ENCODE results near the gene PIP4K2A.
A peak's percentile ranks its signal among the peaks of the same experiment; 100 is the strongest.

PIP4K2A gene

DNA sequence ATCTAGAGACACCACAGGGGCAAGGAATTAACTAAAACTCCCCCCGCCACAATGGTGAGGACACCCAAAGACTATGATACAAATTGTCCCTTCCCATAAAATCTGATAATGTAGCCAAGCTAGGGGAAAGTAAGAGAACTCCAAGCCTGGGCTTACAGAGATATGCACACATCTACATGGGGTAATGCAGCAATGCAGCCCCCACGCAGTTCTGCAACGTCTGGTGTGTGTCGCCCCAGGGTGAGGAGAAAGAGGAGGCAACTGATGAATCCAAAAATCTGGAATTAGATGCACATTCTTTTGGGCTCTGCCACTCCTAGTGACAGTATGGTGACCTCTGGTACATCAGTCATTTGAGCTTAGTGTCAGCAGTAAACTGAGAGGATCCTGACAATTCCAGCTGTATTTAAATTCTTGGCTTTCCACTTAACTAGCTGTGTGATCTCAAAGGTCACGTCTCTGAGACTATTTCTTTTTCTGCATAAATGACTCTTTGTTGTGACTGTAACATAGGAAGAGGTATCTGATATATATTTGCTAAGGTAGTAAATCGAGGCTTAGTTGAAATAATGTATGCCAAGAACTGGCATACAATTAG is 51.5 kb downstream of the PIP4K2A start:
- DNase-seq = no peak

GRCh38 chr10:22659866-22660265 is 54.5 kb downstream of the PIP4K2A start:
- no peak for DNase-seq

DNA sequence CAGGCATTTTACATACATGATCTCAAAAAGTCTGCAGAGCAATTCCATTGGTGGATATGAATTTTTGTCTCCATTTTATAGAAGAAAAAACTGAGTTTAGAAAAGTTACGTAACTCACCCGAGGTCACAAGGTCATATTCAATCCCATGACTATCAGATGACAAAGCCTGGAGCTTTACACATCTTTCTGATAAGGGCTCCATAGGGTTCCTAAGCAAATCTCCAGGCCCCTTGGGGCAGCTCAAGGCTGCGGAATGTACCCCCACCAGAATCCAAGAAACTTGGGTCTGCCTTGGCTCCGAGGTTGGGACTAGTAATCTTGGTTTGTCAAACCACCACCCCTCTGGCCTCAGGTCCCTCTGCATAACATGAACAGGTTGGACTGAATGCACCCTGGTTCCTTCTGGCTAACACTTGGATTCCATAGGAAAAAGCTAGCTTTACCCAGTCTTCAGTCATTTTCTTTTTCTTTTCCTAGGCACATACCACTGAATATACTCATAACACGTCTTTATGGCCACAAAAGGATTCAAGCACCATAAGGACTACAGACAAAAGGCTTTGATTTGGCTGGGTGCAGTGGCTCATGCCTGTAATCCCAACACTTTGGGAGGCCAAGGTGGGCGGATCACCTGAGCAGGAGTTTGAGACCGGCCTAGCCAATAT is 55.5 kb downstream of the PIP4K2A start:
- DNase-seq = no peak

- DNase-seq = no peak
These were observed 56.7 kb downstream of the PIP4K2A start for GRCh38 chr10:22657566-22658225.

DNA sequence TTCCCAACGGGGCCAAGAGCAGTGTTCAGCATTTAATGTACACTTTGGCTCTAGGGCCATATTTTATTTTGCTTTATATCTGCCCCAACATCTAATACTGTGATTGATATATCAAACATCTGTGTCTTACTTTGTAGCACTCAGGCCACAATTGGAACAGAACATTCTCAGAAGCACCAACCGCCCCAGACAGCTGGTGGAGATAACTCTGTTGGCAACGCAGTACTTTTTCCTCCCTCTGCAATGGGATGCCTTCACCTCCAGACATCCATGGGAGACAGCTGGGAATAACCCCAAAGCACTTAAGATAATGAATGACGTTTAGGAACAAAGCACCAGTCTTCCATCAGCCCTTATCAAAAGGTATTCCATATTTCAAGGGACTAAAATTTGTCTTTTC is 57.4 kb downstream of the PIP4K2A start:
- no peak for DNase-seq

GRCh38 chr10:22656036-22656435 is 58.3 kb downstream of the PIP4K2A start:
- DNase-seq = no peak

DNA sequence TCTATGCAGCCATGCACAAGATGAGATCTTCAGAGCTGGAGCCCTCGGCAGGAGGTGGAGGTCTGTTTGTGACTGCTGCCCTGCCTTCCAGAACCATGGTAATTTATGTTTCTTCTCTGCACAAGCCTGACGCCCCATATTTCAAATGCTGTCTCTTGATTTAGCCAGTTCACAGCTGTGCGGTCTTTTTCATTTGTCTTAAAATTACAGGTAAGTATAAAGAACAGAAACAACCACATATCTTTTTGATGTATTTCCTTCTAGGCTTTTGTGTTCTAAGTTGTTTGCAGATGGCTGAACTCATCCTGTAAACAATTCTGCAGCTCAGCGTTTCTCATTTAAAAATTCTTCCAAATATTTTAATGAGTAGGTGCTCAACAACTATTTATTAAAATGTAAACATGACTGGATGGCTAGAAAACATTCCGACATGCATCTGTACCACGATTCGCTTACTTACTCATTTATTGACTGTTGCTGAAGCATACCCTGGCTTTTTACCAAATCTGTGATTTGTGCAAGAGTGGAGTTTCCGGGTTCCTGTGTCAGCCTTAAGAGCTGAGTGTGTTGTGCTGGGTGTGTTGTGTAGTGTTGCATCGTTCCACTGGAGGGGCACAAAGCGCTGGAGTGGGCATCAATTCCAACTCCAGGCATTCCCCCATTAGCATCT is 58.9 kb downstream of the PIP4K2A start:
- peak; percentile 33 for DNase-seq

- DNase-seq = no peak
These were observed 61.3 kb downstream of the PIP4K2A start for GRCh38 chr10:22652988-22653481.

- DNase-seq = no peak
These were observed 63.0 kb downstream of the PIP4K2A start for GRCh38 chr10:22651276-22651980.

- no peak for DNase-seq
These were observed 64.4 kb downstream of the PIP4K2A start for GRCh38 chr10:22649994-22650393.

DNA sequence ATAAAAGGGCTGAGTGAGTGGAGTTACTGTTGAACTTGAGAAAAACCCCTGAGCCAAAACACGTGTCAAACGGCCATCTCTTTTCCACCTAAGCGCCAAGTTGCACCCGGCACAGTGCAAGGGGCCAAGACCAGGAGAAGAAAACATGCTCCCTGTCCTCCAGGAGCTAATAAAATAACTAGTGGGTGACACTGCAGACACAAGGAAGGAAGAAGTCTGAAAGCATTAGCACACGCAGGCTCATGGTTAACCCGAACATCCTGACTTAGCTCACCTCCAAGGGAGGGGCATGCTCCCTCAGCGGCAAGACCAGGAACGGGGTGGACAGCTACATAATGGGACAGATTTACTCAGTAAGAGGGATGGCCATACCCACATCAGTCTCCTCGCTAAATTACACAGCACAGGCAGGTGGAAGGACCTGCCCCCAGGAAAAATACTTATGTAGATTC is 65.0 kb downstream of the PIP4K2A start:
- DNase-seq = no peak

DNA sequence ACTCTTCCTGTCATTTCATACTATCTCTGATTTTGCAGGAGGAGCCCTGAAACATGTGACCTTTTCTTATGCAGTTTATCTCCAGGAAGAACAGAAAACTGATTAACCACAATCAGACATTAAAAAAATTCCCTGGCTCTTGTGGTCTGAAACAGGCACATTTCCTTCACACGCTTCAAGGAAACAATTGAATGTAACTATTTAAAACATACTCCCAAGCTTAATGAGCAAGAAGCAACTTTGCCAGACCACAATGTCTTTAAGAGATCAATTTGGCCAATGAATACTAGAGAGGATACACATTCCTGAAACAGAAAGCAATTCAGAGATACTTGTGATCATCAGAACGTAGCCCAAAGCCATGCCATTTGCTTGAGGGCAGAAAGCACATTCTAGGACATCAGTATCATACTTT is 65.8 kb downstream of the PIP4K2A start:
- no peak for DNase-seq

DNA sequence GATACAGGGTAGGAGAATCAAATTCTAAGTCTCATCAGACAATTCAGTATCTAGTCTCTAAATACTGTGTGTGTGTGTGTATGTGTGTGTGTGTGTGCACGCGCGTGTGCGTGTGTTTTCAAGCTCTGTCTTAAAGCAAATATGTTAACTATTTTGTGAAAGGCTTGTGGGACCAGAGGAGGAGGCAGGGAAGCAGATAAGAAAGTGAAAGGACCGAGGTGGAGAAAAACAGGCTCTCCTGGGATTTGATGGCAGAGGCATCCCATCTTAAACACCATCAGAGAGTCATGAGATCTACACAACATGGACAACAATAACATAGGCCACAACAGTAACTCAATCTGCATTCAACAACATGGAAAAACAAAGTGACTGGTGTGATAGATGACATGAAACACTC is 67.1 kb downstream of the PIP4K2A start:
- no peak for DNase-seq

GRCh38 chr10:22646388-22646853 is 68.0 kb downstream of the PIP4K2A start:
- no peak for DNase-seq

GRCh38 chr10:22644222-22644621 is 70.2 kb downstream of the PIP4K2A start:
- DNase-seq = no peak

GRCh38 chr10:22643775-22644174 is 70.6 kb downstream of the PIP4K2A start:
- DNase-seq = no peak

DNA sequence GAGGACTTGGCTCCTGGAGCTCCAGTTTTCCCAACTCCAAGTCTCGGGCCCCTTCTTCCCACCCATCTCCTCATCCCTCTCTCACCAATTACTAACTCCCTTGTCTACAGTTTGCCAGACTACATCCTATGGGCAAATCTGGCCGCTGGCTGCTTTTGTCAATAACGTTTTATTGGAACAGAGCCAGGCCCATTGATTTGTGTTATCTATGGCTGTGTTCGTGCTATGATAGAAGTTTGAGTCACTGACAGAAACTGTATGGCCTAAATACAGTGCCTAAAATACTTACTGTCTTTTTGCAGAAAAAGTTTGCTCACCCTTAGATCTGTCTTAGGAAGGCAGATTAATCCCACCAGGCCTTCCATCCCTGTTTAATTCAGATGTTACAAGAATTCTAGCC is 71.3 kb downstream of the PIP4K2A start:
- no peak for DNase-seq

GRCh38 chr10:22641743-22642142 is 72.6 kb downstream of the PIP4K2A start:
- no peak for DNase-seq

- DNase-seq = no peak
These were observed 74.0 kb downstream of the PIP4K2A start for GRCh38 chr10:22640359-22640758.

- DNase-seq = no peak
These were observed 75.5 kb downstream of the PIP4K2A start for GRCh38 chr10:22638863-22639262.

- no peak for DNase-seq
These were observed 76.9 kb downstream of the PIP4K2A start for GRCh38 chr10:22637491-22637890.

DNA sequence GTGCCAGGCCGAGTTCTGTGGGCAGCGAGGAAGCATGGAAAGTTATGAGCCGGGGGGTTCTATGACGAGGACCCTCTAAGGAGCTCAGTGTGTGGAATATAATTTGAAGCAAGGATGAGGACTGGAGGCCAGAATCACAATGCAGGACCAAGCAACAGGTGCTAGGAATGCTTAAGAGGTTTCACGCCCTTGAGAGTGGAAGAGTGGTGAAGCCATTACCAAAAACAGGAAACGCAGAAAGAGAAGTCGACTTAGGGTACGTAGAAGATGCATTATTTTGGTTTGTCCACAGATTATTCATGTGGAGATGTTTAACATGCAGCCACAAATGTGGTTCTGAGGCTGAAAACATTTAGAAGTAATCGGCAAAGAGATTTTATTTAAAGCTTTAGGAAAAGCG is 78.7 kb downstream of the PIP4K2A start:
- DNase-seq = no peak
